ENCODE data around the gene HSP90AA1. TPM values are rescaled to one million over a fixed set of nuclear protein-coding genes. Genes with fewer than 3 reads are reported as not detected.

The HSP90AA1 gene
- total and polyA plus RNA-seq, 2 donors (not counting 1 experiment from before 2014, with no cell fraction given) = 190 to 222 TPM

GRCh38 chr14:102052522-102052921 is 34.3 kb downstream of the HSP90AA1 start:
- Histone ChIP-seq H4K20me1 (ENCODE audit: control insufficient read depth, insufficient read depth, low read length, poor library complexity, severe bottlenecking) (no peaks in the 10 kb centered on the region), H3K27me3 (replicated peaks in 1 of 4; ENCODE audit: control extremely low read depth in 1 of 4, control insufficient read depth in 3 of 4, insufficient read depth in 4 of 4, low read length in 3 of 4) (no peaks in the 10 kb centered on the region), H3K4me1 (ENCODE audit: control insufficient read depth in 2 of 2, insufficient read depth in 2 of 2, low read length in 2 of 2) (no peaks in the 10 kb centered on the region), H3K4me2 (replicated peaks; ENCODE audit: low read depth, low read length, poor library complexity, severe bottlenecking) (no peak overlapping the region), H2AFZ (ENCODE audit: insufficient read depth, low read depth, low read length, poor library complexity, severe bottlenecking) (no peak overlapping the region), H3K79me2 (ENCODE audit: control insufficient read depth, insufficient read depth, low read length) (no peaks in the 10 kb centered on the region), H3K9me3 (ENCODE audit: control extremely low read depth in 1 of 3, control insufficient read depth in 2 of 3, insufficient read depth in 1 of 3, low read length in 2 of 3) (no peaks in the 10 kb centered on the region), H3K36me3 (replicated peaks in 1 of 2; ENCODE audit: control extremely low read depth in 1 of 2, control insufficient read depth in 1 of 2, extremely low read depth in 1 of 2, insufficient read depth in 2 of 2, low read length in 1 of 2) (peaks cover 15 to 41% of the 10 kb centered on the region in 2 experiments), H3K9ac (ENCODE audit: low read length) (no peak overlapping the region), H3K27ac (ENCODE audit: low read length in 2 of 2) (no peak overlapping the region), H3K4me3 (ENCODE audit: control extremely low read depth in 1 of 5, extremely low read depth in 1 of 5, insufficient read depth in 1 of 5, low read depth in 2 of 5, low read length in 4 of 5) (no peak overlapping the region)
- no peak overlapping the region for H3K4me3 Mint-ChIP-seq
- no peaks in the 10 kb centered on the region for H3K27me3 Mint-ChIP-seq
- no peaks in the 10 kb centered on the region for H3K9me3 Mint-ChIP-seq (ENCODE audit: insufficient read depth)
- 94% methylated on average over 8 of the region's 10 CpGs for whole genome bisulfite sequencing (ENCODE audit: insufficient coverage)
- no peak overlapping the region for H3K27ac Mint-ChIP-seq
- intact Hi-C loops (cut with micrococcal nuclease) = no loop called here
- H3K4me1 Mint-ChIP-seq = no peaks in the 10 kb centered on the region
- DNase-seq = no peak
- TF ChIP-seq EZH2 (IDR thresholded peaks at IDR 0.05; ENCODE audit: borderline replicate concordance, insufficient read depth, low read depth, low read length, poor library complexity, severe bottlenecking) = no peak
- TF ChIP-seq CTCF (IDR thresholded peaks at IDR 0.05) = no peak
- ATAC-seq (ENCODE audit: low read depth) = no peak
- CTCF ChIA-PET = interaction anchor here (1.8 kb wide), 1 partner anchor 44 kb away, joined by 6 read pairs; no protein-coding TSS in a partner anchor
- POLR2A ChIA-PET = no interaction called here

- CTCF ChIA-PET = interaction anchor here (0.8 to 1.1 kb wide), 2 partner anchors 46 to 263 kb away, joined by 3 to 5 read pairs; no protein-coding TSS in a partner anchor
- no peak overlapping the region for H2AFZ ChIP-seq (ENCODE audit: insufficient read depth, low read depth, low read length, poor library complexity, severe bottlenecking)
- no peaks in the 10 kb centered on the region for H3K79me2 ChIP-seq (ENCODE audit: control insufficient read depth, insufficient read depth, low read length)
- H3K9me3 Mint-ChIP-seq (ENCODE audit: insufficient read depth) = no peaks in the 10 kb centered on the region
- H3K27me3 Mint-ChIP-seq = no peaks in the 10 kb centered on the region
- DNase-seq = no peak
- H3K9me3 ChIP-seq (ENCODE audit: control extremely low read depth in 1 of 3, control insufficient read depth in 2 of 3, insufficient read depth in 1 of 3, low read length in 2 of 3) = no peaks in the 10 kb centered on the region
- no peaks in the 10 kb centered on the region for H3K27me3 ChIP-seq (replicated peaks in 1 of 4; ENCODE audit: control extremely low read depth in 1 of 4, control insufficient read depth in 3 of 4, insufficient read depth in 4 of 4, low read length in 3 of 4)
- H3K4me3 Mint-ChIP-seq = no peak overlapping the region
- TF ChIP-seq CTCF (IDR thresholded peaks at IDR 0.05) = no peak
- TF ChIP-seq EZH2 (IDR thresholded peaks at IDR 0.05; ENCODE audit: borderline replicate concordance, insufficient read depth, low read depth, low read length, poor library complexity, severe bottlenecking) = no peak
- H3K4me1 Mint-ChIP-seq = no peaks in the 10 kb centered on the region
- H3K4me2 ChIP-seq (replicated peaks; ENCODE audit: low read depth, low read length, poor library complexity, severe bottlenecking) = no peak overlapping the region
- no peak for ATAC-seq (ENCODE audit: low read depth)
- intact Hi-C loops (cut with micrococcal nuclease) = no loop called here
- peaks cover 15 to 53% of the 10 kb centered on the region in 2 experiments for H3K36me3 ChIP-seq (replicated peaks in 1 of 2; ENCODE audit: control extremely low read depth in 1 of 2, control insufficient read depth in 1 of 2, extremely low read depth in 1 of 2, insufficient read depth in 2 of 2, low read length in 1 of 2)
- no peak overlapping the region for H3K4me3 ChIP-seq (ENCODE audit: control extremely low read depth in 1 of 5, extremely low read depth in 1 of 5, insufficient read depth in 1 of 5, low read depth in 2 of 5, low read length in 4 of 5)
- POLR2A ChIA-PET = no interaction called here
- WGBS (ENCODE audit: insufficient coverage) = 97% methylated on average over 11 of the region's 11 CpGs
- no peak overlapping the region for H3K27ac ChIP-seq (ENCODE audit: low read length in 2 of 2)
- H3K9ac ChIP-seq (ENCODE audit: low read length) = no peak overlapping the region
- H4K20me1 ChIP-seq (ENCODE audit: control insufficient read depth, insufficient read depth, low read length, poor library complexity, severe bottlenecking) = no peaks in the 10 kb centered on the region
- H3K27ac Mint-ChIP-seq = no peak overlapping the region
- H3K4me1 ChIP-seq (ENCODE audit: control insufficient read depth in 2 of 2, insufficient read depth in 2 of 2, low read length in 2 of 2) = no peaks in the 10 kb centered on the region
Observed at GRCh38 chr14:102050625-102051024, 36.2 kb downstream of the HSP90AA1 start.

All from B cell (primary cell).